ENCODE data around the gene NEU1.

DNA sequence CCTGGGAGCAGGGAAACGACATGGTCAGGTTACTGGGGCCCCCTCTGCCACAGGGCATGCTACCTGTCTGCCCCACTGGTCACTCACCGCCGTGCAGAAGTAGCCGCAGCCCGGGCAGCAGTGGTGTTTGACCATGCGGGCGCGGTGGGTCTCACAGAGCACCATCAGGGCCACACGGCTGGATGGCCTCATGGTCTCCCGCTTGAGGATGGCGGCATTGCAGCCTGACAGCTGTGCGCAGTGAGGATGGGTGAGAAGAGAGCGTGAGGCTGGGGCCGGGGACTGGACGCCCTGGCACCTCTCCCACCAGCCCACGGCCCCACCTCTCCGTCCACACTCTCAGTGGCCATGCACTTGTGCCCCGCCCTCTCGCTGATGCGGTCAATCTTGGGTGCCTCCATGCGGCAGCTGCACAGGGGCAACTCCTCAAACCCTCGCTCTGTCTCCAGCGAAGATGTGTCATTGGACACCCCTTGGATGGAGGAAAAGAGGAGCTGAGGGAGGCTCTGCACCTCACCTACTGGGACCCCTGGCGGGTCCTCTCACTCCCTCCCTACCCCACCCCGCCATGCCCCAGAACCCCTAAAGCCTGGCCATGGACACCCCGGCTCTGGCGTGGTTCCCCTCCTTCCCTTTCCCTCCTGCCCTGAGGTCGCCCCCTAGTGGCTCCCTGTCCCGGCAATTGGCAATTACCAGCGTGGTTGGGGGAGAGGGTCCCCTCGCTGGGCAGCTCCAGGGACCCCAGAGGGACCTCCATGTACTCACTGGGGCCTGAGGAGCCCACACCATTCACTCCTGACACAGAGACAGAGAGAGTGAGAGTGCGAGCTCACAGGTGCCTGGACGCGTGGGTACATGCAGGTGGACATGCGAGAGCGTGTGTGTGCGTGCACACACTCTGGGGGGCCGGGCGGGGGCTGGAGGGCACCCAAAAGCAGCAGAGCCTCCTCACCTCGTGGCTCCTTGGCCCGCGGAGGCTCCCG, 25.9 kb upstream of the NEU1 start:
- TF ChIP-seq GATA3 (IDR thresholded peaks at IDR 0.05; ENCODE audit: low read depth, low read length) (no peak), GATA2 (IDR thresholded peaks at IDR 0.05; ENCODE audit: low read depth, low read length) (no peak)
